Colonic mucosa (tissue), 4 donors: Measurements from ENCODE around the gene SMARCA2. TPM values are rescaled to one million over a fixed set of nuclear protein-coding genes. Genes with fewer than 3 reads are reported as not detected.

ENCODE experiments used
- DNase-seq: peaks from one replicate; pipeline ENCODE4 v3.0.0-alpha.2; 2020
- H3K27ac ChIP-seq: fragments of 200-600 bp; one replicate; pipeline ENCODE4 v1.8.0; 2021
- H3K27me3 ChIP-seq: fragments of 200-600 bp; one replicate; pipeline ENCODE4 v1.8.0; 2021
- H3K36me3 ChIP-seq: fragments of 200-600 bp; one replicate; pipeline ENCODE4 v1.8.0; 2021
- H3K4me1 ChIP-seq: fragments of 200-600 bp; one replicate; pipeline ENCODE4 v1.8.0; 2021; ENCODE audit warnings: mild to moderate bottlenecking
- H3K4me3 ChIP-seq: fragments of 200-600 bp; one replicate; pipeline ENCODE4 v1.8.0; 2021
- H3K9ac ChIP-seq, 2 donors: one replicate each; pipeline ENCODE4 v1.7.0; 2013; ENCODE audit warnings: control low read depth in 2 of 2, low read depth in 2 of 2, low read length in 2 of 2
- H3K9me3 ChIP-seq: fragments of 200-600 bp; one replicate; pipeline ENCODE4 v1.8.0; 2021
- CTCF ChIP-seq: fragments of 200-600 bp; IDR thresholded peaks from one replicate; pipeline ENCODE4 v1.8.0; 2022; ENCODE audit warnings: antibody characterized with exemption, mild to moderate bottlenecking
- intact Hi-C: fragments of 100-400 bp; cut with DNase I; formaldehyde crosslinking; loops from one replicate; pipeline ENCODE4 v1.14.1; 2022
- total RNA-seq, 2 donors: library from RNA; stranded (reverse); fragmentation: NEBNext Ultra II Directional in 1 of 2; extraction: Animal tissue kit (Norgen Biotek cat#: 25700) in 1 of 2; gene quantifications; one replicate each; pipeline ENCODE4 v1.2.1, GENCODE V29; 2021
- donor health status: healthy.
- donor health status: DM: no; HTN: no; CAD: no.
- donor health status: DM: no; HTN: no; CAD: no.

SMARCA2 gene
- total RNA-seq, 2 donors from 2014 or later: 89.4 to 97.0 TPM

- intact Hi-C loops: no loop called here
- no peaks in the 10 kb centered on the region for H3K4me1 ChIP-seq
- no peak for DNase-seq
- H3K9ac ChIP-seq: no peak overlapping the region
- no peaks in the 10 kb centered on the region for H3K36me3 ChIP-seq
- H3K27ac ChIP-seq: no peak overlapping the region
- TF ChIP-seq CTCF: no peak
- no peak overlapping the region for H3K4me3 ChIP-seq
- no peaks in the 10 kb centered on the region for H3K9me3 ChIP-seq
- H3K27me3 ChIP-seq: no peaks in the 10 kb centered on the region
Observed at GRCh38 chr9:2029666-2030170, 14.6 kb downstream of the SMARCA2 start.

DNA sequence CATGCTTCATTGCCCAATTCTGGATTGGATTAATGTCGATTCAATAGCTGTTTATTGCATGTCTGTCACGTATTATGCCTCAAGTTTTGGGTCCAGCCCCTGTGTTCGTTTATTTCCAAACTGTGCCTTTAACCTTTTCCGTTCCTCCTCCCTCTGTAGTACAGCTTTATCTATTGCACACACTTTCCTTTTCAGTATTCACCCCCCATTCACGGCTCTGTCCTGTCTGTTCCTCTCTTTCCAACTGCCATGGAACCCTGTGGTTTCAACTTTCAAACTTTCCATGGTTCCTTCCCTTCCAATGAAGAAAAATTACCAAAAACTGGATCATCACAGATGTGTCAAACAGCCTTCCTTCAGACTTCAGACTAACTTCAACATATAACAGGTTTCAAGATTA lies 17.1 kb downstream of the SMARCA2 start:
- no peak for TF ChIP-seq CTCF
- Histone ChIP-seq H3K4me1 (no peaks in the 10 kb centered on the region), H3K9ac (no peak overlapping the region), H3K9me3 (no peaks in the 10 kb centered on the region), H3K27ac (no peak overlapping the region), H3K36me3 (no peaks in the 10 kb centered on the region), H3K27me3 (no peaks in the 10 kb centered on the region), H3K4me3 (no peak overlapping the region)
- no peak for DNase-seq
- intact Hi-C loops: no loop called here

DNA sequence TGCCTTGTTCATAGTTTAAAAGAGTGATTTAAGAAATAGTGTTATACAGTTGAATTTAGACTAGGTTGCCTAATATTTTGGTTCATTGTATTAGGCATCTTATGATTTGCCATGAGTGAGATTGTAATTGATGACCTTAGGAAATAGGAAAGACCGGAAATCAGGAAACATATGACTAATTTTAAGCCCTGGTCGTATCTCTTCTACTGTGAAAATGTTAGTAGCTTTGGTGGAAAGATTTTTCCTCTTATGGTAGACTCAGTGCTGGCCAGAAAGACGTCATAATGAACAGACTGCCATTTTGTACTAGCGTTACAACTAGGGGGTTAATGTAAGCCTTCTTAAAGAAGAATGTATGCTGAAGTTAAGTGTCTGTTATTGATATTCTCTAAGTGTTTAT lies 21.7 kb downstream of the SMARCA2 start:
- no peaks in the 10 kb centered on the region for H3K9me3 ChIP-seq
- H3K27ac ChIP-seq: no peak overlapping the region
- no peak for TF ChIP-seq CTCF
- H3K4me1 ChIP-seq: no peaks in the 10 kb centered on the region
- no peak overlapping the region for H3K4me3 ChIP-seq
- intact Hi-C loops: no loop called here
- H3K27me3 ChIP-seq: no peaks in the 10 kb centered on the region
- H3K36me3 ChIP-seq: no peaks in the 10 kb centered on the region
- DNase-seq: no peak
- H3K9ac ChIP-seq: no peak overlapping the region

DNA sequence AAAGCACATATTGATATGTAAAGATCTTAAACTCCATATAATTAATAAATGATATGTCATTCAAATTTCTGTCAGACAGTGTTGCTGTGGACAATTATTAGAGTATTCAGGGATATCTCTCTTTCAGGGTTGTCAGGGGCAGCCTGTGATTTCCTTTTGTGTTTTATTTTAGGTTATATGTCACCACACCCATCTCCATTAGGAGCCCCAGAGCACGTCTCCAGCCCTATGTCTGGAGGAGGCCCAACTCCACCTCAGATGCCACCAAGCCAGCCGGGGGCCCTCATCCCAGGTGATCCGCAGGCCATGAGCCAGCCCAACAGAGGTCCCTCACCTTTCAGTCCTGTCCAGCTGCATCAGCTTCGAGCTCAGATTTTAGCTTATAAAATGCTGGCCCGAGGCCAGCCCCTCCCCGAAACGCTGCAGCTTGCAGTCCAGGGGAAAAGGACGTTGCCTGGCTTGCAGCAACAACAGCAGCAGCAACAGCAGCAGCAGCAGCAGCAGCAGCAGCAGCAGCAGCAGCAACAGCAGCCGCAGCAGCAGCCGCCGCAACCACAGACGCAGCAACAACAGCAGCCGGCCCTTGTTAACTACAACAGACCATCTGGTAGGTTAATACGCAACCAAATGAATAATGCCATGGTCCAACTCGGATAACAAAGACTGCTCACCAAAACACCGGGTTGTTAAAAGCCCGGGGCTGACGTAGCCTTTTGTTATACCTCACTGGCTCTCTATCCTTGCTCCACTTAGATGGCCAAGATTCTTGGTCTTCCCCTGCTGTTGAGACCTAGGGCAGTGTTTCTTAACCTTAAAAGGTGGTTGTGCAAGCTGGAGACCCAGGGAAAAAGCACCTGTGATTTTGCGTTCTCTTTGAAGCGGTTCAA lies 24.4 kb downstream of the SMARCA2 start:
- H3K27ac ChIP-seq: no peak overlapping the region
- no peak for TF ChIP-seq CTCF
- H3K36me3 ChIP-seq: no peaks in the 10 kb centered on the region
- H3K27me3 ChIP-seq: no peaks in the 10 kb centered on the region
- no peaks in the 10 kb centered on the region for H3K4me1 ChIP-seq
- H3K9me3 ChIP-seq: no peaks in the 10 kb centered on the region
- no peak for DNase-seq
- no peak overlapping the region for H3K9ac ChIP-seq
- no peak overlapping the region for H3K4me3 ChIP-seq
- intact Hi-C loops: no loop called here

- no peak for TF ChIP-seq CTCF
Observed at GRCh38 chr9:2040828-2041227, 25.7 kb downstream of the SMARCA2 start.

More at GRCh38 chr9:2040828-2041227, 25.7 kb downstream of the SMARCA2 start:
- H3K4me1 ChIP-seq: no peaks in the 10 kb centered on the region
- H3K36me3 ChIP-seq: no peaks in the 10 kb centered on the region
- DNase-seq: no peak
- H3K27me3 ChIP-seq: no peaks in the 10 kb centered on the region
- no peaks in the 10 kb centered on the region for H3K9me3 ChIP-seq
- intact Hi-C loops: no loop called here
- no peak overlapping the region for H3K9ac ChIP-seq
- H3K27ac ChIP-seq: no peak overlapping the region
- no peak overlapping the region for H3K4me3 ChIP-seq
